ENCODE measurements around the gene ERC2.
"Not testable (repeated sequence)": the region's sequence is repeated elsewhere in the genome, so short reads cannot be mapped to it uniquely, and the experiment has no call there.

Gene ERC2

GRCh38 chr3:56086355-56086754, 381.9 kb downstream of the ERC2 start:
- no peak for TF ChIP-seq CTCF (IDR thresholded peaks at IDR 0.05; ENCODE audit: low read depth, low read length, missing control alignments)
- H3K4me3 ChIP-seq (replicated peaks; ENCODE audit: low read depth, low read length), result no peak overlapping the region
- peak; percentile 16 for DNase-seq (ENCODE audit: extremely low read depth, low read depth)

GRCh38 chr3:56081246-56081645, 387.0 kb downstream of the ERC2 start:
- DNase-seq (ENCODE audit: extremely low read depth, low read depth), result no peak
- TF ChIP-seq CTCF (IDR thresholded peaks at IDR 0.05; ENCODE audit: low read depth, low read length, missing control alignments), result no peak
- H3K4me3 ChIP-seq (replicated peaks; ENCODE audit: low read depth, low read length), result no peak overlapping the region

- no peak for TF ChIP-seq CTCF (IDR thresholded peaks at IDR 0.05; ENCODE audit: low read depth, low read length, missing control alignments)
- no peak for DNase-seq (ENCODE audit: extremely low read depth, low read depth)
- H3K4me3 ChIP-seq (replicated peaks; ENCODE audit: low read depth, low read length), result no peak overlapping the region
Measured at GRCh38 chr3:56076746-56077145, 391.5 kb downstream of the ERC2 start.

GRCh38 chr3:56075089-56075488, 393.2 kb downstream of the ERC2 start:
- no peak for DNase-seq (ENCODE audit: extremely low read depth, low read depth)
- no peak overlapping the region for H3K4me3 ChIP-seq (replicated peaks; ENCODE audit: low read depth, low read length)
- TF ChIP-seq CTCF (IDR thresholded peaks at IDR 0.05; ENCODE audit: low read depth, low read length, missing control alignments), result no peak

GRCh38 chr3:56069766-56070165, 398.5 kb downstream of the ERC2 start:
- no peak for TF ChIP-seq CTCF (IDR thresholded peaks at IDR 0.05; ENCODE audit: low read depth, low read length, missing control alignments)
- no peak overlapping the region for H3K4me3 ChIP-seq (replicated peaks; ENCODE audit: low read depth, low read length)

GRCh38 chr3:56066405-56066804, 401.9 kb downstream of the ERC2 start:
- not testable (repeated sequence) for H3K4me3 ChIP-seq (replicated peaks; ENCODE audit: low read depth, low read length); DNase-seq (ENCODE audit: extremely low read depth, low read depth)

More at GRCh38 chr3:56069766-56070165, 398.5 kb downstream of the ERC2 start:
- no peak for DNase-seq (ENCODE audit: extremely low read depth, low read depth)

GRCh38 chr3:56064684-56065083, 403.6 kb downstream of the ERC2 start:
- no peak for DNase-seq (ENCODE audit: extremely low read depth, low read depth)
- no peak for TF ChIP-seq CTCF (IDR thresholded peaks at IDR 0.05; ENCODE audit: low read depth, low read length, missing control alignments)
- H3K4me3 ChIP-seq (replicated peaks; ENCODE audit: low read depth, low read length), result no peak overlapping the region
